Mesenchymal stem cell (in vitro differentiated cells and primary cell): Measurements from ENCODE around the gene AIFM3.
"Not testable (repeated sequence)": the region's sequence is repeated elsewhere in the genome, so short reads cannot be mapped to it uniquely, and the experiment has no call there.

Experiments used
- DNase-seq: peaks from one replicate; pipeline ENCODE4 v3.0.0-alpha.2; 2013
- H2AFZ ChIP-seq: one replicate; pipeline ENCODE4 v1.6.1; 2013; ENCODE audit warnings: low read depth, mild to moderate bottlenecking, control low read depth, inconsistent platforms, low read length, moderate library complexity
- H2AK5ac ChIP-seq: 2 replicates; pipeline ENCODE4 v1.6.1; 2013; ENCODE audit warnings: low read length, moderate library complexity, mild to moderate bottlenecking, inconsistent platforms; ENCODE audit not compliant: severe bottlenecking
- H2BK120ac ChIP-seq: one replicate; pipeline ENCODE4 v1.6.1; 2013; ENCODE audit warnings: low read depth, mild to moderate bottlenecking, inconsistent platforms, low read length, moderate library complexity
- H2BK12ac ChIP-seq, 2 experiments: one replicate each; pipeline ENCODE4 v1.6.1; 2013; ENCODE audit warnings: inconsistent platforms in 2 of 2, low read length in 2 of 2, mild to moderate bottlenecking in 2 of 2, moderate library complexity in 2 of 2, control low read depth in 1 of 2
- H2BK15ac ChIP-seq: one replicate; pipeline ENCODE4 v1.6.1; 2013; ENCODE audit warnings: mild to moderate bottlenecking, low read depth, inconsistent platforms; ENCODE audit not compliant: poor library complexity, severe bottlenecking
- H2BK5ac ChIP-seq: 2 replicates; pipeline ENCODE4 v1.6.1; 2013; ENCODE audit warnings: low read depth, mild to moderate bottlenecking, low read length, control low read depth, inconsistent platforms; ENCODE audit not compliant: poor library complexity, severe bottlenecking
- H3K14ac ChIP-seq, 2 experiments: one replicate each; pipeline ENCODE4 v1.6.1; 2013; ENCODE audit warnings: inconsistent platforms in 2 of 2, low read length in 2 of 2, control low read depth in 1 of 2, mild to moderate bottlenecking in 1 of 2, moderate library complexity in 1 of 2
- H3K18ac ChIP-seq, 2 experiments: one replicate each; pipeline ENCODE4 v1.6.1; 2013; ENCODE audit warnings: inconsistent platforms in 2 of 2, low read length in 2 of 2, control low read depth in 1 of 2, low read depth in 1 of 2, mild to moderate bottlenecking in 1 of 2
- H3K23ac ChIP-seq, 2 experiments: one replicate each; pipeline ENCODE4 v1.6.1; 2013; ENCODE audit warnings: inconsistent platforms in 2 of 2, low read length in 2 of 2, mild to moderate bottlenecking in 2 of 2, moderate library complexity in 2 of 2, control low read depth in 1 of 2
- H3K27ac ChIP-seq: 2 replicates; pipeline ENCODE4 v1.5.1; 2013; ENCODE audit warnings: mild to moderate bottlenecking, moderate library complexity, low read length, control low read depth, inconsistent platforms; ENCODE audit not compliant: poor library complexity, severe bottlenecking
- H3K27me3 ChIP-seq, 2 experiments: 2 replicates each; pipeline versions ENCODE4 v1.6.1 to v1.7.0; 2013; ENCODE audit warnings: low read length in 2 of 2, mild to moderate bottlenecking in 2 of 2, moderate library complexity in 2 of 2, control low read depth in 1 of 2, inconsistent platforms in 1 of 2; ENCODE audit not compliant: control insufficient read depth in 1 of 2, insufficient read depth in 1 of 2
- H3K36me3 ChIP-seq, 2 experiments: 2 replicates each; pipeline versions ENCODE4 v1.6.1 to v1.7.0; 2013; ENCODE audit warnings: low read length in 2 of 2, control low read depth in 1 of 2, inconsistent platforms in 1 of 2, low read depth in 1 of 2, mild to moderate bottlenecking in 1 of 2; ENCODE audit not compliant: insufficient read depth in 2 of 2, control insufficient read depth in 1 of 2
- H3K4ac ChIP-seq, 2 experiments: one replicate each; pipeline ENCODE4 v1.6.1; 2013; ENCODE audit warnings: inconsistent platforms in 2 of 2, low read length in 2 of 2, mild to moderate bottlenecking in 2 of 2, moderate library complexity in 2 of 2, control low read depth in 1 of 2, low read depth in 1 of 2
- H3K4me1 ChIP-seq: 2 replicates; pipeline ENCODE4 v1.6.1; 2013; ENCODE audit warnings: low read depth, low read length, control low read depth; ENCODE audit not compliant: control insufficient read depth, insufficient read depth
- H3K4me2 ChIP-seq: 2 replicates; pipeline ENCODE4 v1.6.1; 2013; ENCODE audit warnings: low read length, mild to moderate bottlenecking, inconsistent platforms; ENCODE audit not compliant: poor library complexity, severe bottlenecking
- H3K4me3 ChIP-seq, 2 experiments: 2 replicates each; pipeline versions ENCODE4 v1.5.1 to v1.7.0; 2013; ENCODE audit warnings: low read length in 2 of 2, mild to moderate bottlenecking in 2 of 2, control low read depth in 1 of 2, low read depth in 1 of 2; ENCODE audit not compliant: insufficient read depth in 1 of 2
- H3K79me1 ChIP-seq: replicated peaks from 2 replicates; pipeline ENCODE4 v1.6.1; 2013; ENCODE audit warnings: mild to moderate bottlenecking, control low read depth, low read length, inconsistent platforms; ENCODE audit not compliant: poor library complexity, severe bottlenecking
- H3K9ac ChIP-seq: 2 replicates; pipeline ENCODE4 v1.7.0; 2013; ENCODE audit warnings: mild to moderate bottlenecking, low read length, moderate library complexity
- H3K9me3 ChIP-seq: 2 replicates; pipeline ENCODE4 v1.7.0; 2013; ENCODE audit warnings: mild to moderate bottlenecking, low read length; ENCODE audit not compliant: control insufficient read depth
- H4K8ac ChIP-seq: one replicate; pipeline ENCODE4 v1.6.1; 2013; ENCODE audit warnings: inconsistent platforms, mild to moderate bottlenecking, low read length, moderate library complexity
- H4K91ac ChIP-seq: one replicate; pipeline ENCODE4 v1.6.1; 2013; ENCODE audit warnings: mild to moderate bottlenecking, low read length, inconsistent platforms
- WGBS: methylation state at CpG from one replicate; pipeline ENCODE4 v1.1.7; 2013; ENCODE audit warnings: mixed read lengths; 5-methylcytosine and 5-hydroxymethylcytosine counted together

AIFM3 gene

DNA sequence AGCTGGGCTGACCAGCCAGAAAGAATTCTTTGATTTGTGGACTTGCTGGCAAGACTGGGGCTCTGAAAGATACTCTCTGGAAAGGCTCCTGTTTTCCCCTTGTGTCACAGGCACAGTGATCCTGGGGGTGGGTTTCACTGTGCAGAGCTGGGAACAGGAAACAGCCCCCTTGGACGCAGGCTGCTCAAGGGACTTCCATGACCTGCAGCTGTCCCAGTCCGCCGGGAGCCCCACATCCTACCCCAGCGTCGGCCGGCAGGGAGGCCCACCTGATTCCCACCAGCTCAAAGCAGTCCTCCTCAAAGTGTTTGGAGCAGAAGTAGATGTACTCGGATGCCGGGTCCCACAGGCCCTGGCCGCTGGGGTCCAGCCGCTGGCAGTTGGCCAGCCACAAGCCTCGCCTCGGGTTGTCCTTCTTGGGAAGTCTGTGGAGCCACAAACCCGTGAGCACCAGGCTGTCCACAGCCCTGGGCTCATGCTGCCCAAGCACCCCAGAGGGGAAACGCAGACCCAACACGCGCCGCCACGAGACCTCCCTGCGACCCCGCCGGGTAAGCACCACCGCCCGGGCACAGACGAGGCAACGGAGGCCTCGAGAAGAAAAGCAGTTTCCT is 34.0 kb downstream of the AIFM3 start:
- Histone ChIP-seq H3K23ac (peak overlapping the region; percentile 9 to 69), H3K9ac (peak overlapping the region; percentile 99), H4K8ac (peak overlapping the region; percentile 98), H3K27ac (peak overlapping the region; percentile 97), H3K36me3 (peaks cover 46 to 48% of the 10 kb centered on the region in 2 experiments), H2BK5ac (no peak overlapping the region), H2AK5ac (peak overlapping the region; percentile 54), H2AFZ (peak overlapping the region; percentile 87), H3K18ac (peak overlapping the region; percentile 66 to 94), H4K91ac (peak overlapping the region; percentile 94), H2BK120ac (no peak overlapping the region), H3K4me1 (peaks cover 34% of the 10 kb centered on the region), H3K4me3 (peak overlapping the region; percentile 70 to 90), H3K4me2 (peak overlapping the region; percentile 92), H3K4ac (peak overlapping the region; percentile 55 to 91), H3K79me1 (peaks cover 36% of the 10 kb centered on the region), H3K27me3 (no peaks in the 10 kb centered on the region), H2BK15ac (peak overlapping the region; percentile 58), H2BK12ac (peak overlapping the region; percentile 21 to 46), H3K9me3 (no peaks in the 10 kb centered on the region), H3K14ac (peak overlapping the region in 1 of 2 experiments; percentile 68)
- WGBS: 19% methylated on average over 26 of the region's 26 CpGs
- DNase-seq: peak; percentile 5

DNA sequence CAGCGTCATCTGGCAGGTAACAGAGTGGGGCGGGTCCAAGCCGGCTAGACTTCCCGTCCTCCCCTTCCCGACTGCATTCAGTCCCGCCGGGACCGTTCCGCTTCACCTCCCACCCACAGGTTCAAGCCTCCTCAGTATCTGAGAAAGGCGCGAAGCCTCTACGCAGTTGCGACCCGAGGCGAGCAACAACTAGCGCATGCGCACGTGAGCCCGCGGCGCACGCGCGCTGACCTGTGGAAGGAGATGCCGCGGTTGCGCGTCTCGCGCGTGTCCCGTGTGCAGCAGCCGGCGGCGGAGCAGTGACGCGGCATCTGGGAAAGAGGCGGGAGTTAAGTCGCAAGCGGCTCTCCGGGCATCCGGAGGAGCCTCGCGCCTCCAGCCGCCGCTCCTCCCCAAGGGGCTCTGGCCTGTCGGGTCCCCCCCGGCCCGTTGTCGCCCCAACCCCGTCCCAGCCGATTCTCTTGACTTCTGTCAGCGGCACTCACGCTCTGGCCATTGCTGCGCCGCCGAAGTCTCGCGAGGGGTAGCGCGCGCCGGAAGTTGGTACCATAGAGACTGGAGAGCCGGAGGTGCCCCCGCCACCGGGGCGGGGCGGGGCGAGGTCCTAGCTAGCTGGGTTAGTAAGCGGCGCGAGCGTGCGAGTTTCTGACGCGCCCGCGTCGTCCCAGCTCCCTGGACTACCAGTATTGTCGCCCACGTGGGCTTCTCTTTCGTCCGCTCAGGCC is 34.7 kb downstream of the AIFM3 start, which contains the start of gene THAP7:
TSS of gene THAP7 (minus strand) at position 518 of the 725 bp plus-strand sequence. CDS start at position 311, 207 bp downstream.
- peak within 1 kb of the TSS; percentile 94 for H4K91ac ChIP-seq
- peak within 1 kb of the TSS; percentile 95 to 99 for H3K18ac ChIP-seq
- peak within 1 kb of the TSS; percentile 81 for H2BK120ac ChIP-seq
- H2BK12ac ChIP-seq: peak within 1 kb of the TSS; percentile 46 to 93
- no peaks in the 10 kb centered on the region for H3K27me3 ChIP-seq
- H3K4me1 ChIP-seq: peaks cover 34% of the 10 kb centered on the region
- peak within 1 kb of the TSS; percentile 87 for H2AFZ ChIP-seq
- peak within 1 kb of the TSS in 1 of 2 experiments; percentile 94 for H3K14ac ChIP-seq
- peak within 1 kb of the TSS; percentile 62 to 91 for H3K4ac ChIP-seq
- H3K36me3 ChIP-seq: peaks cover 40 to 42% of the 10 kb centered on the region in 2 experiments
- peak; percentile 98 for DNase-seq
- H2AK5ac ChIP-seq: peak within 1 kb of the TSS; percentile 54
- H2BK15ac ChIP-seq: peak within 1 kb of the TSS; percentile 100
- peak within 1 kb of the TSS; percentile 94 for H2BK5ac ChIP-seq
- H3K23ac ChIP-seq: peak within 1 kb of the TSS; percentile 41 to 69
- H3K27ac ChIP-seq: peak within 1 kb of the TSS; percentile 97
- H3K9me3 ChIP-seq: no peaks in the 10 kb centered on the region
- peaks cover 36% of the 10 kb centered on the region for H3K79me1 ChIP-seq
- peak within 1 kb of the TSS; percentile 98 for H4K8ac ChIP-seq
- WGBS: under 1% methylated on average over 72 of the region's 83 CpGs
- H3K4me3 ChIP-seq: peak within 1 kb of the TSS; percentile 70 to 90
- H3K4me2 ChIP-seq: peak within 1 kb of the TSS; percentile 92
- peak within 1 kb of the TSS; percentile 99 for H3K9ac ChIP-seq

DNA sequence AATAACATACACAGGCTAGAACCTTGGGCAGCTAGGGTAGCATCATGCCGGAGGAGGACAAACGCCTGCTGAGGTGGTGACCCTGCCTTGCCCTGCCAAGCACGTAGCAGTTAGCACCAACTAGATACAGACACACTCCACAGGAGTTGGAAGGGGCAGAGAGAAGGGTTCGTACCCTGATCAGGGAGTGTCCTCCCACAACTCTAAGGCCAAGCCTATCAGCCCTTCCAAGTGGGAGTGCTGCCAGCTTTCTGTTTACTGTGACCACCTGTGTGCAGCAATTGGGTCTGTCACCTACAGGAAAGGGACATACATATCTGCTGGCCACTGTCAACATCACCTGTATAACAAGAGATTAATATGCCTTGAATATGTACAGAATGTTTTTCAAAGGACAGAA is 36.7 kb downstream of the AIFM3 start:
- H3K23ac ChIP-seq: peak overlapping the region in 1 of 2 experiments; percentile 41
- no peak overlapping the region for H3K18ac ChIP-seq
- H3K9ac ChIP-seq: peak overlapping the region; percentile 99
- H2BK15ac ChIP-seq: peak overlapping the region; percentile 64
- peaks cover 31% of the 10 kb centered on the region for H3K4me1 ChIP-seq
- H2AFZ ChIP-seq: no peak overlapping the region
- DNase-seq: peak; percentile 11
- H3K9me3 ChIP-seq: no peaks in the 10 kb centered on the region
- peak overlapping the region in 1 of 2 experiments; percentile 9 for H3K4ac ChIP-seq
- no peak overlapping the region for H3K4me2 ChIP-seq
- 96% methylated on average over 4 of the region's 4 CpGs for WGBS
- no peaks in the 10 kb centered on the region for H3K27me3 ChIP-seq
- H2BK120ac ChIP-seq: no peak overlapping the region
- H3K27ac ChIP-seq: no peak overlapping the region
- H2BK12ac ChIP-seq: no peak overlapping the region
- H2AK5ac ChIP-seq: no peak overlapping the region
- H3K79me1 ChIP-seq: peaks cover 25% of the 10 kb centered on the region
- peaks cover 22 to 26% of the 10 kb centered on the region in 2 experiments for H3K36me3 ChIP-seq
- peak overlapping the region; percentile 25 for H4K91ac ChIP-seq
- peak overlapping the region in 1 of 2 experiments; percentile 14 for H3K14ac ChIP-seq
- no peak overlapping the region for H2BK5ac ChIP-seq
- H3K4me3 ChIP-seq: peak overlapping the region in 1 of 2 experiments; percentile 90
- no peak overlapping the region for H4K8ac ChIP-seq

DNA sequence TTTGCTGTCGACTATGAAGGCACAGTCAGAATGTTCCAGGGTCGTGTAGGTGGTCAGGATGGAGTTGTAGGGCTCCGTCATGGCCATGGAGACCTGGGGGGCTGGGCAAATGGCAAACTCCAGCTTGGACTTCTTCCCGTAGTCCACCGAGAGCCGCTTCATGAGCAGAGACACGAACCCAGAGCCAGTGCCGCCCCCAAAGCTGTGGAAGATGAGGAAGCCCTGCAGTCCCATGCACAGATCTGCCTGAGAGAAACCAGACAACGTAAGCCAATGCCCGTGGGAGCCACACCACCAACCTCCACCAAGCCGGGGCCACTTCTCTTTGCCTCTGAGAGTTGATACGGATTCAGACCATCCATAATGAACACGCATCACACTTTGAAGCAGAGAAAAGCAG is 42.2 kb downstream of the AIFM3 start:
- not testable (repeated sequence) for H3K23ac ChIP-seq
- WGBS: 85% methylated on average over 13 of the region's 13 CpGs

More for the DNA sequence above, 42.2 kb downstream of the AIFM3 start:
- H2AFZ ChIP-seq, H4K8ac ChIP-seq, H2BK120ac ChIP-seq, DNase-seq, H3K79me1 ChIP-seq, H2BK12ac ChIP-seq, H3K27me3 ChIP-seq, H3K9me3 ChIP-seq, H3K9ac ChIP-seq, H3K27ac ChIP-seq, H3K36me3 ChIP-seq, H2AK5ac ChIP-seq, H3K4ac ChIP-seq, H4K91ac ChIP-seq, H2BK5ac ChIP-seq, H3K4me2 ChIP-seq, H3K14ac ChIP-seq, H3K4me1 ChIP-seq, H2BK15ac ChIP-seq, H3K18ac ChIP-seq, H3K4me3 ChIP-seq: not testable (repeated sequence)
